Activated CD8-positive, alpha-beta memory T cell treated with anti-CD3 and anti-CD28 coated beads for 24 hours (primary cell): ENCODE results near the gene LTO1.
"Not testable (repeated sequence)": the region's sequence is repeated elsewhere in the genome, so short reads cannot be mapped to it uniquely, and the experiment has no call there.

Source experiments
- DNase-seq: peaks from one replicate; pipeline ENCODE4 v3.0.0-alpha.2; 2020

LTO1 gene

GRCh38 chr11:69630017-69630416, 45.1 kb downstream of the LTO1 start:
- DNase-seq: no peak

DNA sequence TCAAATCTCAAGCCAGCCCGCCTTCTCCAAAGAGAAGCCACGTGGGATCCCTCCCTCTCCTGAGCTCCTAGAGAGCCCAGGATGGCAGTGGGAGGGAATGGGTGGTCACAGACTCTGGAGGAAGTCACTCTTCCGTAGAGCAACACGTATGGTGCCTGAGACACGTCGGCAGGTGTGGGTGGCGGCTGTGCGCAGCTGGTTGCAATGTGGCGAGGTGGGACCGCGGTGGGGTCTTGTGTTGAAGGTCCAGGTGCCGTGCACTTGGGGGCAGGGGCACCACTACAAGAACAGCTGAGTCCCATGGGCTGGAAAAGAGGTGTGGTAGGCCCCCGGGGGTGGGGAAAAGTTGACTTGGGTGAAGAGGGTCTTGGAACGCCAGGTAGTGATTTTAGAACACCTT, 47.6 kb downstream of the LTO1 start:
- no peak for DNase-seq

GRCh38 chr11:69625476-69625875, 49.7 kb downstream of the LTO1 start:
- DNase-seq: no peak

DNA sequence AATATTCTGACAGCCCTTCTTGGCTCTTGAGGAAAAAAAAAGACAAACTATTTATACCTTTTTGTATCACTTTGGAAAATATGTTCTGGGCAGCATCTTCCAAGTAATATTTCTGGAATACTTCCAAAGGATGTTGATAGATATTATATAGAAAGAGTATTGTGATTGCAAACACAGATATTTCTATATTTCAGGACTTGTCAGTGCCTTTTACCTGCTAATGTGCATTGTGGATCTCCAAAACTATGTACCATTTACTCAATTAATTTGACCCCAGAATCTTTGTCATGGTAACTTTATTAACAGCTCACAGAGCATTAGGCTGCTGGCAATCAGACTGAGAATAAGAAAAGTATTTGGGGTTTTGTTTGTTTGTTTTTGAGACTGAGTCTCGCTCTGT, 50.9 kb downstream of the LTO1 start:
- DNase-seq: no peak

DNA sequence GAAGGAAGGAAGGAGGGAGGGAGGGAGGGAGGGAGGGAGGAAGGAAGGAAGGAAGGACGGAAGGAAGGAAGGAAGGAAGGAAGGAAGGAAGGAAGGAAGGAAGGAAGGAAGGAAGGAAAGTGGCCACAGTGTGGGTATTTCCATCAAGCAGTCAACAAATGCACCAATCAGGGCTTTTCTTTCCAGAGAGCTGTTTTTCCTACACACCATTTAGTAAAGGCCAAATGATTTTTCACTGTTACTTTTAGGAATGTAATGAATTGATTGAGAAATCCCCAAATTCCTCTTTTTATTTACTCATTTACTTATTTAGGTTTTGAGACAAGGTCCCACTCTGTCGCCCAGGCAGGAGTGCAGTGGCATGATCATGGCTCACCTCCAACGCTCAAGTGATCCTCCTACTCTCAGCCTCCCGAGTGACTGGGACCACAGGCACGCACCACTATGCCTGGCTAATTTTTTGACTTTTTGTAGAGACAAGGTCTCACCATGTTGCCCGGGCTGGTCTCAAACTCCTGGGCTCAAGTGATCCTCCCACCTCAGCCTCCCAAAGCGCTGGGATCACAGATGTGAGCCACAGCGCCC, 53.0 kb downstream of the LTO1 start:
- not testable (repeated sequence) for DNase-seq

DNA sequence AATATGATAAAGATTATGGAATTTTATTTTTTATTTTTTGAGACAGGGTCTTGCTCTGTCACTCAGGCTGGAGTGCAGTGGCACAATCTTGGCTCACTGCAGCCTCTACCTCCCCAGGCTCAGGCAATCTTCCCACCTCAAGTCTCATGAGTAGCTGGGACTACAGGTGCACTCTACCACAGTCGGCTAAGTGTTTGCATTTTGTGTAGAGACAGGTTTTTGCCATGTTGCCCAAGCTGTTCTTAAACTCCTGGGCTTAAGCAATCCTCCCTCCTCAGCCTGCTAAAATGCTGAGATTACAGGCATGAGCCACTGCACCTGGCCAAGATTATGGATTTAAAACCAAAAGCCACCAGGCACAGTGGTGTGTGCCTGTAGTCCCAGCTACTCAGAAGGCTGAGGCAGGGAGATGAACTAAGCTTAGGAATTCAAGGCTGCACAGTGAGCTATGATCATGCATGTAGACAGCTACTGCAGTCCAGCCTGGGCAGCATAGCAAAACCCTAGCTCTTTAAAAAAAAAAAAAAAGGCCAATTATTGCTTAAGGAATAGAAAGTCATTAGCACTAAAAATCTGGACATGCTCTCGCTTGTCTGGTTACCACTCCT, 54.4 kb downstream of the LTO1 start:
- no peak for DNase-seq

DNA sequence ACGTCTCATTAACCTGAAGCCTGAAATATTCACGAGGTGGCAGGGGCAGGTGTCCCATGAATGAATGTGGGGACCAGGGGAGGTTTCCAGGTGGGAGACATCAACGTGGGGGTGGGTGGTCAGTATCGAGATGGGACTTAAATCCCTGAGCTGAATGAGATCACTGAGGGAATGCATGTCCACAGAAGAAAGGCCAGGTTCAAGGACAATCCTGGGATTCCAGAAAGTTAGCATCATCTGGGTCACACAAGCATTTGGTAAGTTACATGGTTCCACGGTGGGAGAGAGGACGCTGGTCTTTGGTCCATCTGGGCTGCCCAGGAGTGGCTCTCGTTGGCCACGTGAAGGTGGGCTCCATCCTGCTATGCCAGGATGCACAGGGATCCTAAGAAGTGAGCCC, 56.9 kb downstream of the LTO1 start:
- no peak for DNase-seq

DNA sequence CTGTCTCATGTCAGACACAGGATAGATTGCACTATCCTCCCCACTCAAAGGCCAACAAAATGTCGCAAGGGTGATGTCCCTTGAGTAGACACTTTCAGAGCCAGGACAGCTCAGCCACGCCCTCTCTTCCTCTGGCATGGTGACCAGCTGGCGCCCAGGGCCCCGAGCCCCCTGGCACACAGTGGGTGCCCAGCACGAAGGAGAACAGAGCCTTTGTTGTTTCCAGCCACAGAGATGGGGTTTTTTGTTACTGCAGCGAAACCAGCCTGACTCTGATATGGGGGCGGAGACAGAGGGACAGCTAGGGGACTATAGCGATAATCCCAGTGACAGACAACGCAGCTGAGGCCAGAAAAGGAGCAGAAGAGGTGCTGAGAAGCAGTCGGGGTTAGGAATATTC, 57.5 kb downstream of the LTO1 start:
- no peak for DNase-seq

DNA sequence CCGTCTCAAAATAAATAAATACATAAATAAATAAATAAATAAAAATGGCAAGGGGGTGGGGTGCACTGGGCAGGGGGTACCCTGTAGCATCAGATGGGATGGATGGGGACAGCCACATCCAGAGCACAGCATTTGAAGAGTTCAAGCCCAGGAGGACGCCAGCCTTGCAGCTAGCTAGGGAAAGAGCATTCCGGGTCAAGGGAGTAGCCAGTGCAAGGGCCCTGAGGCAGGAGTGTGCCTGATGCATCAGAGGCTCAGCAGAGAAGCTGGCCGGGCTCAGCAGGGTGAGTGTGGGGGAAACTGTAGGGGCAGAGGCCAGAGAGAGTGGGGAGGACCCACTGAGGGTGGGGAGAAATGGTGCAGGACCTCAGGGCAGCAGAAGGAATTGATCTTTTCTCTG, 57.9 kb downstream of the LTO1 start:
- no peak for DNase-seq
